ENCODE measurements around the gene ABCB11. TPM values are rescaled to one million over a fixed set of nuclear protein-coding genes. Genes with fewer than 3 reads are reported as not detected.

Gene ABCB11
- total and polyA plus RNA-seq, 8 donors: 0.18 to 0.58 TPM; not detected in 6

GRCh38 chr2:168962636-168963035 lies 68.5 kb downstream of the ABCB11 start:
- no peak for TF ChIP-seq EP300 (IDR thresholded peaks at IDR 0.05)
- no peak for DNase-seq
- 69 to 78% (median 73%) methylated on average over 1 of the region's 1 CpG for WGBS, 5 donors
- Histone ChIP-seq H3K4me1 (peaks cover 0 to 9% (median 4%) of the 10 kb centered on the region in 4 donors), H3K27ac (no peak overlapping the region), H3K27me3 (no peaks in the 10 kb centered on the region), H3K36me3 (no peaks in the 10 kb centered on the region), H3K9me3 (no peaks in the 10 kb centered on the region), H3K4me3 (no peak overlapping the region)
- intact Hi-C loops (cut with DNase I; ENCODE audit: low total_unique reads): no loop called here

- H3K4me1 ChIP-seq: peaks cover 0 to 9% (median 4%) of the 10 kb centered on the region in 4 donors
- peak in 1 of 2 donors; percentile 88 for DNase-seq
- no peak overlapping the region for H3K27ac ChIP-seq
- no peaks in the 10 kb centered on the region for H3K27me3 ChIP-seq
- peak in 5 of 7 experiments; percentile 57 to 83 (median 71) for TF ChIP-seq CTCF (IDR thresholded peaks at IDR 0.05)
- TF ChIP-seq POLR2A (IDR thresholded peaks at IDR 0.05): no peak
- TF ChIP-seq EP300 (IDR thresholded peaks at IDR 0.05): no peak
- peak in 2 of 3 donors; percentile 18 to 39 for TF ChIP-seq POLR2AphosphoS5 (IDR thresholded peaks at IDR 0.05)
- no peaks in the 10 kb centered on the region for H3K9me3 ChIP-seq
- 16 to 20% (median 18%) methylated on average over 5 of the region's 5 CpGs for WGBS, 5 donors
- H3K36me3 ChIP-seq: no peaks in the 10 kb centered on the region
- intact Hi-C loops (cut with DNase I; ENCODE audit: low total_unique reads): no loop called here
- no peak overlapping the region for H3K4me3 ChIP-seq
These were observed 69.5 kb downstream of the ABCB11 start for GRCh38 chr2:168961450-168962229.

- no peaks in the 10 kb centered on the region for H3K4me1 ChIP-seq
- intact Hi-C loops (cut with DNase I; ENCODE audit: low total_unique reads): loop anchor here (10.0 kb wide), 1 partner anchor 178 kb away; no protein-coding TSS in a partner anchor
- no peaks in the 10 kb centered on the region for H3K27me3 ChIP-seq
- TF ChIP-seq EP300 (IDR thresholded peaks at IDR 0.05): no peak
- TF ChIP-seq POLR2AphosphoS5 (IDR thresholded peaks at IDR 0.05): no peak
- no peak for TF ChIP-seq POLR2A (IDR thresholded peaks at IDR 0.05)
- no peak for TF ChIP-seq CTCF (IDR thresholded peaks at IDR 0.05)
- WGBS, 5 donors: 86 to 100% (median 91%) methylated on average over 2 of the region's 2 CpGs
- no peak for DNase-seq
- H3K27ac ChIP-seq: no peak overlapping the region
- no peak overlapping the region for H3K4me3 ChIP-seq
- H3K9me3 ChIP-seq: peaks cover 0 to 7% (median 0%) of the 10 kb centered on the region in 4 donors
- H3K36me3 ChIP-seq: no peaks in the 10 kb centered on the region
These were observed 74.7 kb downstream of the ABCB11 start for GRCh38 chr2:168956392-168956791.

- intact Hi-C loops (cut with DNase I; ENCODE audit: low total_unique reads): loop anchor here (10.0 kb wide), 1 partner anchor 179 kb away; no protein-coding TSS in a partner anchor
- Histone ChIP-seq H3K36me3 (no peaks in the 10 kb centered on the region), H3K4me1 (no peaks in the 10 kb centered on the region), H3K27ac (no peak overlapping the region), H3K9me3 (peaks cover 0 to 7% (median 0%) of the 10 kb centered on the region in 4 donors), H3K4me3 (no peak overlapping the region), H3K27me3 (no peaks in the 10 kb centered on the region)
- TF ChIP-seq POLR2A (IDR thresholded peaks at IDR 0.05) (no peak), CTCF (IDR thresholded peaks at IDR 0.05) (no peak), EP300 (IDR thresholded peaks at IDR 0.05) (no peak), POLR2AphosphoS5 (IDR thresholded peaks at IDR 0.05) (no peak)
- DNase-seq: no peak
- 80 to 94% (median 91%) methylated on average over 4 of the region's 4 CpGs for WGBS, 5 donors
These were observed 75.8 kb downstream of the ABCB11 start for GRCh38 chr2:168955321-168955720.

GRCh38 chr2:168954256-168954655 lies 76.9 kb downstream of the ABCB11 start:
- Histone ChIP-seq H3K4me3 (no peak overlapping the region), H3K27me3 (no peaks in the 10 kb centered on the region), H3K4me1 (no peaks in the 10 kb centered on the region), H3K27ac (no peak overlapping the region), H3K36me3 (no peaks in the 10 kb centered on the region), H3K9me3 (peaks cover 0 to 9% (median 0%) of the 10 kb centered on the region in 4 donors)
- intact Hi-C loops (cut with DNase I; ENCODE audit: low total_unique reads): loop anchor here (10.0 kb wide), 1 partner anchor 181 kb away; no protein-coding TSS in a partner anchor
- DNase-seq: no peak
- TF ChIP-seq POLR2AphosphoS5 (IDR thresholded peaks at IDR 0.05): no peak
- no peak for TF ChIP-seq EP300 (IDR thresholded peaks at IDR 0.05)
- TF ChIP-seq POLR2A (IDR thresholded peaks at IDR 0.05): no peak

All from stomach (tissue), 9 donors.